GM23338 (cell line): Measurements from ENCODE around the gene ADAMTS17. TPM values are rescaled to one million over a fixed set of nuclear protein-coding genes. Genes with fewer than 3 reads are reported as not detected.

ENCODE experiments used
- ATAC-seq: fragments of 200-7000 bp; cut with Tn5 transposase; 3 replicates; pipeline ENCODE4 v1.9.1; 2020
- DNase-seq: peaks from one replicate; pipeline ENCODE4 v3.0.0-alpha.2; 2015; ENCODE audit warnings: low spot score
- H2AFZ ChIP-seq: fragments of 200-600 bp; sonication (generic); 2 replicates; pipeline ENCODE4 v1.8.0; 2016; ENCODE audit warnings: antibody characterized with exemption, mild to moderate bottlenecking, moderate library complexity
- H3F3A ChIP-seq: fragments of 200-600 bp; sonication (generic); replicated peaks from 2 replicates; pipeline ENCODE4 v1.8.0; 2017; ENCODE audit warnings: antibody characterized with exemption, mixed run types, low read depth
- H3K27ac ChIP-seq: fragments of 200-600 bp; sonication (generic); 2 replicates; pipeline ENCODE4 v1.6.1; 2016; ENCODE audit warnings: low read depth
- H3K27me3 ChIP-seq: fragments of 200-600 bp; sonication (generic); 2 replicates; pipeline ENCODE4 v1.8.0; 2016; ENCODE audit warnings: mild to moderate bottlenecking, mixed run types, moderate library complexity; ENCODE audit not compliant: insufficient read depth
- H3K36me3 ChIP-seq: fragments of 200-600 bp; sonication (generic); 2 replicates; pipeline ENCODE4 v1.8.0; 2016; ENCODE audit warnings: mild to moderate bottlenecking; ENCODE audit not compliant: insufficient read depth
- H3K4me1 ChIP-seq: fragments of 200-600 bp; sonication (generic); 2 replicates; pipeline ENCODE4 v1.8.0; 2016; ENCODE audit warnings: mild to moderate bottlenecking, moderate library complexity; ENCODE audit not compliant: insufficient read depth
- H3K4me2 ChIP-seq: fragments of 200-600 bp; sonication (generic); 2 replicates; pipeline ENCODE4 v1.7.1; 2017; ENCODE audit warnings: mixed run types
- H3K4me3 ChIP-seq: fragments of 200-600 bp; sonication (generic); 2 replicates; pipeline ENCODE4 v1.6.1; 2016; ENCODE audit warnings: mixed run types
- H3K79me2 ChIP-seq: fragments of 200-600 bp; sonication (generic); replicated peaks from 2 replicates; pipeline ENCODE4 v1.8.0; 2017; ENCODE audit warnings: mild to moderate bottlenecking; ENCODE audit not compliant: insufficient read depth
- H3K9me2 ChIP-seq: fragments of 200-600 bp; sonication (generic); 2 replicates; pipeline ENCODE4 v1.8.0; 2017; ENCODE audit not compliant: insufficient read depth
- H4K20me1 ChIP-seq: fragments of 200-600 bp; sonication (generic); replicated peaks from 2 replicates; pipeline ENCODE4 v1.8.0; 2017; ENCODE audit warnings: mild to moderate bottlenecking; ENCODE audit not compliant: insufficient read depth
- H3K27ac Mint-ChIP-seq: 2 replicates; pipeline ENCODE4 v1.8.0; 2020; ENCODE audit warnings: inconsistent platforms, mild to moderate bottlenecking, moderate library complexity, mixed read lengths
- H3K27me3 Mint-ChIP-seq: 3 replicates; pipeline ENCODE4 v1.8.0; 2022; ENCODE audit warnings: low read depth, mild to moderate bottlenecking, moderate library complexity, mixed read lengths, inconsistent platforms; ENCODE audit not compliant: insufficient read depth, poor library complexity
- H3K36me3 Mint-ChIP-seq: 3 replicates; pipeline ENCODE4 v1.8.0; 2021; ENCODE audit warnings: low read depth, mild to moderate bottlenecking, inconsistent platforms, moderate library complexity, mixed read lengths
- H3K4me1 Mint-ChIP-seq: 3 replicates; pipeline ENCODE4 v1.8.0; 2020; ENCODE audit warnings: mild to moderate bottlenecking, inconsistent platforms, mixed read lengths
- H3K4me3 Mint-ChIP-seq: 3 replicates; pipeline ENCODE4 v1.8.0; 2021; ENCODE audit warnings: moderate library complexity, mild to moderate bottlenecking, inconsistent platforms, mixed read lengths
- H3K9me3 Mint-ChIP-seq: 3 replicates; pipeline ENCODE4 v1.8.0; 2020; ENCODE audit warnings: moderate library complexity, mild to moderate bottlenecking, inconsistent platforms, mixed read lengths
- CREB1 ChIP-seq: fragments of 250-450 bp; sonication (Bioruptor Pico); IDR thresholded peaks from 2 replicates; pipeline ENCODE4 v1.5.0; 2020; ENCODE audit warnings: low read depth, mild to moderate bottlenecking, moderate library complexity
- JUNB ChIP-seq: IDR thresholded peaks from one replicate; pipeline ENCODE4 v1.6.1; 2016; ENCODE audit warnings: antibody characterized with exemption; ENCODE audit not compliant: unreplicated experiment
- NANOG ChIP-seq: IDR thresholded peaks from 2 replicates; pipeline ENCODE4 v1.6.1; 2016; ENCODE audit warnings: antibody characterized with exemption, borderline replicate concordance
- POLR2AphosphoS5 ChIP-seq: IDR thresholded peaks from 2 replicates; pipeline ENCODE4 v1.6.1; 2016; ENCODE audit warnings: antibody characterized with exemption, low read depth
- STAT1 ChIP-seq: IDR thresholded peaks from one replicate; pipeline ENCODE4 v1.6.1; 2016; ENCODE audit warnings: antibody characterized with exemption; ENCODE audit not compliant: unreplicated experiment
- ZNF114 ChIP-seq: fragments of 250-450 bp; sonication (Bioruptor Pico); IDR thresholded peaks from 2 replicates; pipeline ENCODE4 v1.5.0; 2020; ENCODE audit warnings: mild to moderate bottlenecking, moderate library complexity
- ZNF331 ChIP-seq: fragments of 250-450 bp; sonication (Bioruptor Pico); IDR thresholded peaks from 2 replicates; pipeline ENCODE4 v1.5.0; 2020; ENCODE audit warnings: low read depth, mild to moderate bottlenecking, moderate library complexity
- polyA plus RNA-seq: library from polyadenylated mRNA; unstranded; fragments of >200 nt; fragmentation: Nextera tagmentation; extraction: Ambion mirVana; gene quantifications from 2 replicates; pipeline ENCODE4 v1.2.1, GENCODE V29; 2016
- total RNA-seq: library from RNA; depleted of rRNA; stranded (reverse); fragments of >200 nt; shearing (Covaris generic); gene quantifications from 2 replicates; pipeline ENCODE4 v1.2.3, GENCODE V29; 2014
- TF ChIP-seq, protein P1 (sequence below): IDR thresholded peaks from one replicate; pipeline ENCODE4 v1.6.1; 2018; ENCODE audit warnings: antibody characterized with exemption; ENCODE audit not compliant: unreplicated experiment
- TF ChIP-seq, protein P2 (sequence below): IDR thresholded peaks from 2 replicates; pipeline ENCODE4 v1.6.1; 2016; ENCODE audit warnings: antibody characterized with exemption

Gene ADAMTS17
- total and polyA plus RNA-seq, 2 experiments from 2014 or later: 0.60 to 3.8 TPM

DNA sequence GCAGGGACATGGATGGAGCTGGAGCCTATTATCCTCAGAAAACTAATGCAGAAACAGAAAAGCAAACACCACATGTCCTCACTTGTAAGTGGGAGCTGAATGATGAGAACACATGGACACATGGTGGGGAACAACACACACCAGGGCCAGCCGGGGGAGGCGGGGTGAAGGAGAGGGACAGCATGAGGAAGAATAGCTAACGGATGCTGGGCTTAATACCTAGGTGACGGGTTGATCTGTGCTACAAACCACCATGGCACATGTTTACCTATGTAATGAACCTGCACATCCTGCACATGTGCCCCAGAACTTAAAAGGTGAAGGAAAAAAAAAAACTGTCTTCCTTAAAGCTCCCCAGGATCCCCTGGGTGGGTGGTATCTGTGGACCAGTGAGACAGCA lies 87.1 kb downstream of the ADAMTS17 start:
- no peak for DNase-seq
- no peak overlapping the region for H3K27ac Mint-ChIP-seq
- Histone ChIP-seq H4K20me1 (no peaks in the 10 kb centered on the region), H3K4me1 (no peaks in the 10 kb centered on the region), H3F3A (no peaks in the 10 kb centered on the region), H3K4me2 (no peak overlapping the region), H3K36me3 (no peaks in the 10 kb centered on the region), H2AFZ (no peak overlapping the region), H3K27ac (no peak overlapping the region), H3K4me3 (no peak overlapping the region), H3K27me3 (no peaks in the 10 kb centered on the region), H3K79me2 (no peaks in the 10 kb centered on the region), H3K9me2 (0 out of 2 replicates have a peak, but pooled peaks cover 8% of the 10 kb centered on the region)
- peaks cover 10% of the 10 kb centered on the region for H3K9me3 Mint-ChIP-seq
- no peak overlapping the region for H3K4me3 Mint-ChIP-seq
- H3K36me3 Mint-ChIP-seq: peaks cover 14% of the 10 kb centered on the region
- peaks cover 5% of the 10 kb centered on the region for H3K27me3 Mint-ChIP-seq
- ATAC-seq: no peak
- no peak for TF ChIP-seq ZNF114
- H3K4me1 Mint-ChIP-seq: no peaks in the 10 kb centered on the region; the same call in 2 of the 3 replicates

DNA sequence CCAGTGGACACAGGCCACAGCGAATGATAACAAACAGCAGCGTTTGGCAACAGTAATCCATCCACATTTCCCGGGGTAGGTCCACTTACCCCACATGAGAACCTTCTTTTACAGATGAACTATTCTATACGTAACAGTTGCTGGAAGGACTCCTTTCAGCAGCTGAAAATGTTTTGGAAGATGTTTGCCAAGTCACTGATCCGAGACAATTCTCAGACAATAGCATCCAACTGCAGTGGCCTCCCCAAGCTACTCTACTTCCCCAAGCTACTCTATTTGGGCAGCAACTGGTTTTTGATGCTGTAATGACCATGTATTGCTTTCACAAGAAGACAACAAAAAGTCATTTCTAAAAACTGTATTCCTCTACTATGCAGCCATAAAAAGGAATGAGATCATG lies 87.5 kb downstream of the ADAMTS17 start:
- ATAC-seq (no peak), DNase-seq (no peak)
- Mint-ChIP-seq H3K4me3 (no peak overlapping the region), H3K27me3 (peaks cover 5% of the 10 kb centered on the region), H3K27ac (no peak overlapping the region), H3K4me1 (no peaks in the 10 kb centered on the region; the same call in 2 of the 3 replicates), H3K36me3 (peaks cover 14% of the 10 kb centered on the region), H3K9me3 (peaks cover 10% of the 10 kb centered on the region)
- no peaks in the 10 kb centered on the region for H4K20me1 ChIP-seq
- no peaks in the 10 kb centered on the region for H3K27me3 ChIP-seq
- no peak overlapping the region for H3K4me3 ChIP-seq
- H3K4me1 ChIP-seq: no peaks in the 10 kb centered on the region
- no peak overlapping the region for H3K4me2 ChIP-seq
- H3F3A ChIP-seq: no peaks in the 10 kb centered on the region
- no peak for TF ChIP-seq CREB1 (CRISPR knock-in tag)
- TF ChIP-seq STAT1: no peak
- TF ChIP-seq JUNB: no peak
- TF ChIP-seq, protein P1, sequence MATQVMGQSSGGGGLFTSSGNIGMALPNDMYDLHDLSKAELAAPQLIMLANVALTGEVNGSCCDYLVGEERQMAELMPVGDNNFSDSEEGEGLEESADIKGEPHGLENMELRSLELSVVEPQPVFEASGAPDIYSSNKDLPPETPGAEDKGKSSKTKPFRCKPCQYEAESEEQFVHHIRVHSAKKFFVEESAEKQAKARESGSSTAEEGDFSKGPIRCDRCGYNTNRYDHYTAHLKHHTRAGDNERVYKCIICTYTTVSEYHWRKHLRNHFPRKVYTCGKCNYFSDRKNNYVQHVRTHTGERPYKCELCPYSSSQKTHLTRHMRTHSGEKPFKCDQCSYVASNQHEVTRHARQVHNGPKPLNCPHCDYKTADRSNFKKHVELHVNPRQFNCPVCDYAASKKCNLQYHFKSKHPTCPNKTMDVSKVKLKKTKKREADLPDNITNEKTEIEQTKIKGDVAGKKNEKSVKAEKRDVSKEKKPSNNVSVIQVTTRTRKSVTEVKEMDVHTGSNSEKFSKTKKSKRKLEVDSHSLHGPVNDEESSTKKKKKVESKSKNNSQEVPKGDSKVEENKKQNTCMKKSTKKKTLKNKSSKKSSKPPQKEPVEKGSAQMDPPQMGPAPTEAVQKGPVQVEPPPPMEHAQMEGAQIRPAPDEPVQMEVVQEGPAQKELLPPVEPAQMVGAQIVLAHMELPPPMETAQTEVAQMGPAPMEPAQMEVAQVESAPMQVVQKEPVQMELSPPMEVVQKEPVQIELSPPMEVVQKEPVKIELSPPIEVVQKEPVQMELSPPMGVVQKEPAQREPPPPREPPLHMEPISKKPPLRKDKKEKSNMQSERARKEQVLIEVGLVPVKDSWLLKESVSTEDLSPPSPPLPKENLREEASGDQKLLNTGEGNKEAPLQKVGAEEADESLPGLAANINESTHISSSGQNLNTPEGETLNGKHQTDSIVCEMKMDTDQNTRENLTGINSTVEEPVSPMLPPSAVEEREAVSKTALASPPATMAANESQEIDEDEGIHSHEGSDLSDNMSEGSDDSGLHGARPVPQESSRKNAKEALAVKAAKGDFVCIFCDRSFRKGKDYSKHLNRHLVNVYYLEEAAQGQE: no peak
- H3K9me2 ChIP-seq: 0 out of 2 replicates have a peak, but pooled peaks cover 8% of the 10 kb centered on the region
- no peaks in the 10 kb centered on the region for H3K36me3 ChIP-seq
- H3K79me2 ChIP-seq: no peaks in the 10 kb centered on the region
- H3K27ac ChIP-seq: no peak overlapping the region
- H2AFZ ChIP-seq: no peak overlapping the region

DNA sequence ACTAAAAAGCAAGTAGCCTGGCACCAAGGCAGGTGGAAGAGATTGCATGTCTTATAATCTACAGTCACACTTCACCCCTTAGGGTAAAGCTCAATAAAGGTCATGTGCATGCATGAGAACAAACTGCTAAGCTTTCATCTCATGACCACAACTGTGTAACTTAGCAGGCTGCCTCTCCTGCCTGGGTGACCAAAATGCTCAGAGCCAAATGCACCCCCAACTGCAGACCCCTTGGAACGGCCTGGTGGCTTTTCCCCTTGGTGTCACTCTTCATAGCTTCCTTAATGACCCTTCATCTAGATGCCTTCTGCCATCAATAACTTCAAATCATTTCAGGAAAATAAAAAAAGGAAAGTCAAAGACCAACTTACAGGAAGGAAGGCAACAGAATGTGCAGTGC lies 88.1 kb downstream of the ADAMTS17 start:
- Histone ChIP-seq H3F3A (no peaks in the 10 kb centered on the region), H3K36me3 (no peaks in the 10 kb centered on the region), H3K4me2 (no peak overlapping the region), H3K27me3 (no peaks in the 10 kb centered on the region), H3K4me3 (no peak overlapping the region), H3K4me1 (no peaks in the 10 kb centered on the region), H3K9me2 (0 out of 2 replicates have a peak, but pooled peaks cover 8% of the 10 kb centered on the region), H4K20me1 (no peaks in the 10 kb centered on the region), H3K79me2 (no peaks in the 10 kb centered on the region), H3K27ac (no peak overlapping the region), H2AFZ (no peak overlapping the region)
- Mint-ChIP-seq H3K27ac (no peak overlapping the region), H3K4me1 (no peaks in the 10 kb centered on the region; the same call in 2 of the 3 replicates), H3K36me3 (peaks cover 11% of the 10 kb centered on the region), H3K27me3 (peaks cover 8% of the 10 kb centered on the region), H3K9me3 (peaks cover 10% of the 10 kb centered on the region), H3K4me3 (no peak overlapping the region)
- TF ChIP-seq CREB1 (CRISPR knock-in tag) (no peak), STAT1 (no peak), NANOG (no peak), ZNF331 (CRISPR knock-in tag) (no peak), POLR2AphosphoS5 (no peak)
- TF ChIP-seq, protein P1: no peak
- TF ChIP-seq, protein P2, sequence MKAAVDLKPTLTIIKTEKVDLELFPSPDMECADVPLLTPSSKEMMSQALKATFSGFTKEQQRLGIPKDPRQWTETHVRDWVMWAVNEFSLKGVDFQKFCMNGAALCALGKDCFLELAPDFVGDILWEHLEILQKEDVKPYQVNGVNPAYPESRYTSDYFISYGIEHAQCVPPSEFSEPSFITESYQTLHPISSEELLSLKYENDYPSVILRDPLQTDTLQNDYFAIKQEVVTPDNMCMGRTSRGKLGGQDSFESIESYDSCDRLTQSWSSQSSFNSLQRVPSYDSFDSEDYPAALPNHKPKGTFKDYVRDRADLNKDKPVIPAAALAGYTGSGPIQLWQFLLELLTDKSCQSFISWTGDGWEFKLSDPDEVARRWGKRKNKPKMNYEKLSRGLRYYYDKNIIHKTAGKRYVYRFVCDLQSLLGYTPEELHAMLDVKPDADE: no peak
- no peak for ATAC-seq
- DNase-seq: no peak
